ENCODE data around the gene DSCAM. TPM values are rescaled to one million over a fixed set of nuclear protein-coding genes. Genes with fewer than 3 reads are reported as not detected.
"Not testable (repeated sequence)": the region's sequence is repeated elsewhere in the genome, so short reads cannot be mapped to it uniquely, and the experiment has no call there.

The DSCAM gene
- polyA plus RNA-seq, 1 experiment, result 0.10 TPM

- CTCF ChIA-PET, result no interaction called here
- POLR2A ChIA-PET, result no interaction called here
- TF ChIP-seq CTCF (IDR thresholded peaks at IDR 0.05; ENCODE audit: insufficient read depth, low read depth, low read length), result no peak
- H3K36me3 ChIP-seq (ENCODE audit: control insufficient read depth, insufficient read depth, low read length), result no peaks in the 10 kb centered on the region
- no peak overlapping the region for H3K4me3 ChIP-seq (ENCODE audit: low read depth, low read length)
- DNase-seq (ENCODE audit: low read depth), result no peak
- H3K27me3 ChIP-seq (ENCODE audit: control insufficient read depth, insufficient read depth, low read length), result no peaks in the 10 kb centered on the region
These were observed 799.7 kb downstream of the DSCAM start for GRCh38 chr21:40047211-40047610.

- ChIA-PET POLR2A (no interaction called here), CTCF (no interaction called here)
- Histone ChIP-seq H3K27me3 (ENCODE audit: control insufficient read depth, insufficient read depth, low read length) (no peaks in the 10 kb centered on the region), H3K36me3 (ENCODE audit: control insufficient read depth, insufficient read depth, low read length) (no peaks in the 10 kb centered on the region), H3K4me3 (ENCODE audit: low read depth, low read length) (no peak overlapping the region)
- DNase-seq (ENCODE audit: low read depth), result no peak
- TF ChIP-seq CTCF (IDR thresholded peaks at IDR 0.05; ENCODE audit: insufficient read depth, low read depth, low read length), result no peak
These were observed 803.1 kb downstream of the DSCAM start for GRCh38 chr21:40043866-40044265.

GRCh38 chr21:40043423-40043822, 803.5 kb downstream of the DSCAM start:
- DNase-seq (ENCODE audit: low read depth), result no peak
- H3K36me3 ChIP-seq (ENCODE audit: control insufficient read depth, insufficient read depth, low read length), result no peaks in the 10 kb centered on the region
- H3K4me3 ChIP-seq (ENCODE audit: low read depth, low read length), result no peak overlapping the region
- ChIA-PET CTCF (no interaction called here), POLR2A (no interaction called here)
- no peaks in the 10 kb centered on the region for H3K27me3 ChIP-seq (ENCODE audit: control insufficient read depth, insufficient read depth, low read length)
- TF ChIP-seq CTCF (IDR thresholded peaks at IDR 0.05; ENCODE audit: insufficient read depth, low read depth, low read length), result no peak

GRCh38 chr21:40041446-40041845, 805.5 kb downstream of the DSCAM start:
- POLR2A ChIA-PET, result no interaction called here

GRCh38 chr21:40033156-40033782, 813.7 kb downstream of the DSCAM start:
- DNase-seq (ENCODE audit: low read depth); H3K36me3 ChIP-seq (ENCODE audit: control insufficient read depth, insufficient read depth, low read length); POLR2A ChIA-PET; H3K27me3 ChIP-seq (ENCODE audit: control insufficient read depth, insufficient read depth, low read length); CTCF ChIA-PET; H3K4me3 ChIP-seq (ENCODE audit: low read depth, low read length): not testable (repeated sequence)

More at GRCh38 chr21:40041446-40041845, 805.5 kb downstream of the DSCAM start:
- no peak for TF ChIP-seq CTCF (IDR thresholded peaks at IDR 0.05; ENCODE audit: insufficient read depth, low read depth, low read length)
- H3K4me3 ChIP-seq (ENCODE audit: low read depth, low read length), result no peak overlapping the region
- no peaks in the 10 kb centered on the region for H3K27me3 ChIP-seq (ENCODE audit: control insufficient read depth, insufficient read depth, low read length)
- no peaks in the 10 kb centered on the region for H3K36me3 ChIP-seq (ENCODE audit: control insufficient read depth, insufficient read depth, low read length)
- DNase-seq (ENCODE audit: low read depth), result no peak
- CTCF ChIA-PET, result no interaction called here

GRCh38 chr21:40029888-40030287, 817.1 kb downstream of the DSCAM start:
- POLR2A ChIA-PET, result no interaction called here
- CTCF ChIA-PET, result no interaction called here
- DNase-seq (ENCODE audit: low read depth), result no peak
- TF ChIP-seq CTCF (IDR thresholded peaks at IDR 0.05; ENCODE audit: insufficient read depth, low read depth, low read length), result no peak
- H3K36me3 ChIP-seq (ENCODE audit: control insufficient read depth, insufficient read depth, low read length), result no peaks in the 10 kb centered on the region
- no peak overlapping the region for H3K4me3 ChIP-seq (ENCODE audit: low read depth, low read length)
- H3K27me3 ChIP-seq (ENCODE audit: control insufficient read depth, insufficient read depth, low read length), result no peaks in the 10 kb centered on the region

GRCh38 chr21:40028393-40028792, 818.6 kb downstream of the DSCAM start:
- H3K36me3 ChIP-seq (ENCODE audit: control insufficient read depth, insufficient read depth, low read length); H3K27me3 ChIP-seq (ENCODE audit: control insufficient read depth, insufficient read depth, low read length); H3K4me3 ChIP-seq (ENCODE audit: low read depth, low read length); DNase-seq (ENCODE audit: low read depth); CTCF ChIA-PET; POLR2A ChIA-PET: not testable (repeated sequence)
